BLaER1 treated with 17β-estradiol and CSF1 and Interleukin-3, amounts not matched to agents 10 nM and 100 nM (cell line): ENCODE measurements around the gene SEMA4D.

Experiments
- H3K27ac ChIP-seq, 11 experiments: shearing (Covaris generic); formaldehyde crosslinking; 2 replicates each; pipeline ENCODE4 v1.8.1; 2022
- H3K27me3 ChIP-seq, 11 experiments: shearing (Covaris generic); formaldehyde crosslinking; 2 replicates each; pipeline ENCODE4 v1.8.1; 2022
- H3K36me3 ChIP-seq, 11 experiments: shearing (Covaris generic); formaldehyde crosslinking; 2 replicates each; pipeline ENCODE4 v1.8.1; 2022
- H3K4me1 ChIP-seq, 10 experiments: shearing (Covaris generic); formaldehyde crosslinking; 2 replicates each; pipeline ENCODE4 v1.8.1; 2022
- H3K4me2 ChIP-seq, 11 experiments: shearing (Covaris generic); formaldehyde crosslinking; 2 replicates each; pipeline ENCODE4 v1.8.1; 2022
- H3K4me3 ChIP-seq, 10 experiments: shearing (Covaris generic); formaldehyde crosslinking; 2 replicates each; pipeline ENCODE4 v1.8.1; 2022
- H3K9ac ChIP-seq, 11 experiments: shearing (Covaris generic); formaldehyde crosslinking; 2 replicates each; pipeline ENCODE4 v1.8.1; 2022
- H3K9me3 ChIP-seq, 11 experiments: shearing (Covaris generic); formaldehyde crosslinking; replicated peaks in 1 of 11; 2 replicates each; pipeline ENCODE4 v1.8.1; 2022
- H4K20me1 ChIP-seq, 11 experiments: shearing (Covaris generic); formaldehyde crosslinking; 2 replicates each; pipeline ENCODE4 v1.8.1; 2022
- Cebpa-rat ChIP-seq, 11 experiments: shearing (Covaris generic); IDR thresholded peaks; 2 replicates each; pipeline ENCODE4 v1.8.1; 2022

SEMA4D gene

GRCh38 chr9:89471390-89471789 lies 26.5 kb downstream of the SEMA4D start:
- peak overlapping the region in 10 of 11 experiments; percentile 4 to 73 (median 58); a peak in 16 of 22 replicates for H3K4me2 ChIP-seq

GRCh38 chr9:89470224-89470839 lies 27.6 kb downstream of the SEMA4D start:
- peak overlapping the region in 6 of 11 experiments; percentile 9 to 59 (median 38); a peak in 9 of 22 replicates for H3K27ac ChIP-seq
- H3K4me2 ChIP-seq: peak overlapping the region; percentile 49 to 73 (median 60)
- H3K27me3 ChIP-seq: no peaks in the 10 kb centered on the region
- no peak overlapping the region for H3K9ac ChIP-seq
- H4K20me1 ChIP-seq: peaks cover 0 to 70% (median 15%) of the 10 kb centered on the region in 11 experiments; a peak in 9 of 22 replicates
- TF ChIP-seq Cebpa-rat (IDR thresholded peaks at IDR 0.05): no peak
- no peaks in the 10 kb centered on the region for H3K9me3 ChIP-seq
- H3K4me1 ChIP-seq: peaks cover 41 to 85% (median 74%) of the 10 kb centered on the region in 10 experiments
- peaks cover 0 to 43% (median 14%) of the 10 kb centered on the region in 11 experiments; a peak in 12 of 22 replicates for H3K36me3 ChIP-seq
- no peak overlapping the region for H3K4me3 ChIP-seq

More at GRCh38 chr9:89471390-89471789, 26.5 kb downstream of the SEMA4D start:
- TF ChIP-seq Cebpa-rat (IDR thresholded peaks at IDR 0.05): no peak
- peaks cover 0 to 66% (median 8%) of the 10 kb centered on the region in 11 experiments; a peak in 8 of 22 replicates for H4K20me1 ChIP-seq
- peaks cover 0 to 46% (median 21%) of the 10 kb centered on the region in 11 experiments; a peak in 12 of 22 replicates for H3K36me3 ChIP-seq
- no peaks in the 10 kb centered on the region for H3K9me3 ChIP-seq
- H3K27me3 ChIP-seq: no peaks in the 10 kb centered on the region
- no peak overlapping the region for H3K27ac ChIP-seq
- H3K4me3 ChIP-seq: no peak overlapping the region
- no peak overlapping the region for H3K9ac ChIP-seq
- H3K4me1 ChIP-seq: peaks cover 40 to 83% (median 73%) of the 10 kb centered on the region in 10 experiments

- Histone ChIP-seq H3K4me1 (peaks cover 54 to 86% (median 81%) of the 10 kb centered on the region in 10 experiments), H3K4me3 (no peak overlapping the region), H3K27ac (peak overlapping the region in 6 of 11 experiments; percentile 27 to 59 (median 34); a peak in 6 of 22 replicates), H3K9me3 (no peaks in the 10 kb centered on the region), H4K20me1 (peaks cover 0 to 70% (median 27%) of the 10 kb centered on the region in 11 experiments; a peak in 16 of 22 replicates), H3K27me3 (no peaks in the 10 kb centered on the region), H3K9ac (no peak overlapping the region), H3K4me2 (peak overlapping the region in 10 of 11 experiments; percentile 25 to 73 (median 56); a peak in 20 of 22 replicates), H3K36me3 (peaks cover 0 to 30% (median 6%) of the 10 kb centered on the region in 11 experiments; a peak in 9 of 22 replicates)
- no peak for TF ChIP-seq Cebpa-rat (IDR thresholded peaks at IDR 0.05)
Observed at GRCh38 chr9:89469003-89469402, 28.9 kb downstream of the SEMA4D start.

GRCh38 chr9:89468281-89468960 lies 29.5 kb downstream of the SEMA4D start:
- H3K4me3 ChIP-seq: no peak overlapping the region
- peaks cover 0 to 25% (median 6%) of the 10 kb centered on the region in 11 experiments; a peak in 9 of 22 replicates for H3K36me3 ChIP-seq
- peaks cover 0 to 70% (median 27%) of the 10 kb centered on the region in 11 experiments; a peak in 16 of 22 replicates for H4K20me1 ChIP-seq

GRCh38 chr9:89467278-89467625 lies 30.7 kb downstream of the SEMA4D start:
- Histone ChIP-seq H3K27me3 (no peaks in the 10 kb centered on the region), H4K20me1 (peaks cover 0 to 79% (median 27%) of the 10 kb centered on the region in 11 experiments; a peak in 16 of 22 replicates), H3K9ac (no peak overlapping the region), H3K4me3 (no peak overlapping the region), H3K27ac (peak overlapping the region in 2 of 11 experiments; percentile 10 to 38; a peak in 1 of 22 replicates), H3K36me3 (peaks cover 0 to 13% (median 0%) of the 10 kb centered on the region in 11 experiments; a peak in 6 of 22 replicates), H3K4me2 (peak overlapping the region in 9 of 11 experiments; percentile 0 to 100 (median 96); a peak in 11 of 22 replicates), H3K9me3 (no peaks in the 10 kb centered on the region), H3K4me1 (peaks cover 65 to 98% (median 96%) of the 10 kb centered on the region in 10 experiments)
- no peak for TF ChIP-seq Cebpa-rat (IDR thresholded peaks at IDR 0.05)

More at GRCh38 chr9:89468281-89468960, 29.5 kb downstream of the SEMA4D start:
- Histone ChIP-seq H3K27me3 (no peaks in the 10 kb centered on the region), H3K4me1 (peaks cover 60 to 89% (median 86%) of the 10 kb centered on the region in 10 experiments), H3K4me2 (peak overlapping the region; percentile 19 to 100 (median 57); a peak in 21 of 22 replicates), H3K9ac (no peak overlapping the region), H3K27ac (peak overlapping the region in 7 of 11 experiments; percentile 15 to 58 (median 28); a peak in 7 of 22 replicates), H3K9me3 (no peaks in the 10 kb centered on the region)
- no peak for TF ChIP-seq Cebpa-rat (IDR thresholded peaks at IDR 0.05)

GRCh38 chr9:89466451-89467277 lies 31.2 kb downstream of the SEMA4D start:
- Histone ChIP-seq H3K4me1 (peaks cover 65 to 99% (median 96%) of the 10 kb centered on the region in 10 experiments), H3K4me2 (peak overlapping the region in 9 of 11 experiments; percentile 83 to 100 (median 96); a peak in 12 of 22 replicates), H3K9ac (no peak overlapping the region), H3K36me3 (peaks cover 0 to 7% (median 0%) of the 10 kb centered on the region in 11 experiments; a peak in 6 of 22 replicates), H3K9me3 (no peaks in the 10 kb centered on the region), H4K20me1 (peaks cover 0 to 80% (median 25%) of the 10 kb centered on the region in 11 experiments; a peak in 16 of 22 replicates), H3K27me3 (no peaks in the 10 kb centered on the region), H3K4me3 (no peak overlapping the region), H3K27ac (peak overlapping the region in 2 of 11 experiments; percentile 15 to 38; a peak in 1 of 22 replicates)
- TF ChIP-seq Cebpa-rat (IDR thresholded peaks at IDR 0.05): no peak

GRCh38 chr9:89465726-89466308 lies 32.1 kb downstream of the SEMA4D start:
- peaks cover 0 to 88% (median 29%) of the 10 kb centered on the region in 11 experiments; a peak in 16 of 22 replicates for H4K20me1 ChIP-seq
- H3K27me3 ChIP-seq: no peaks in the 10 kb centered on the region
- H3K36me3 ChIP-seq: peaks cover 0 to 6% (median 0%) of the 10 kb centered on the region in 11 experiments; a peak in 4 of 22 replicates
- no peak overlapping the region for H3K4me3 ChIP-seq
- H3K9me3 ChIP-seq: no peaks in the 10 kb centered on the region
- peaks cover 63 to 99% (median 95%) of the 10 kb centered on the region in 10 experiments for H3K4me1 ChIP-seq
- H3K27ac ChIP-seq: peak overlapping the region in 2 of 11 experiments; percentile 15 to 76; a peak in 2 of 22 replicates
- no peak for TF ChIP-seq Cebpa-rat (IDR thresholded peaks at IDR 0.05)
- H3K9ac ChIP-seq: no peak overlapping the region
- peak overlapping the region; percentile 83 to 100 (median 95); a peak in 19 of 22 replicates for H3K4me2 ChIP-seq
